Gastrocnemius medialis (tissue), 4 donors: ENCODE results near the gene SPOCK1. TPM values are rescaled to one million over a fixed set of nuclear protein-coding genes. Genes with fewer than 3 reads are reported as not detected.

ENCODE experiments used
- ATAC-seq, 2 donors: fragments of 150-250 bp; one replicate each; pipeline ENCODE4 v1.9.1; 2016
- DNase-seq, 2 donors: peaks; one replicate each; pipeline ENCODE4 v3.0.0-alpha.2; 2019
- H3K27ac ChIP-seq, 4 donors: fragments of 200-600 bp; sonication (generic); 1 replicate in 1 of 4; 2 replicates in 3 of 4; pipeline ENCODE4 v1.5.1; 2016 to 2018; ENCODE audit warnings: mild to moderate bottlenecking in 2 of 4, moderate library complexity in 1 of 4
- H3K27me3 ChIP-seq, 3 donors: fragments of 200-600 bp; sonication (generic) in 2 of 3; 1 replicate in 1 of 3; 2 replicates in 2 of 3; pipeline versions ENCODE4 v1.5.1 to v1.6.0; 2016 to 2019; ENCODE audit warnings: mild to moderate bottlenecking in 1 of 3, moderate library complexity in 1 of 3
- H3K36me3 ChIP-seq, 2 donors: fragments of 200-600 bp; sonication (generic) in 1 of 2; one replicate each; pipeline ENCODE4 v1.5.1; 2017 to 2018
- H3K4me1 ChIP-seq, 2 donors: fragments of 200-600 bp; sonication (generic) in 1 of 2; one replicate each; pipeline ENCODE4 v1.5.1; 2016 to 2017; ENCODE audit warnings: mild to moderate bottlenecking in 2 of 2
- H3K4me3 ChIP-seq, 4 donors: fragments of 200-600 bp; sonication (generic) in 3 of 4; 1 replicate in 1 of 4; 2 replicates in 3 of 4; pipeline ENCODE4 v1.5.1; 2016 to 2019; ENCODE audit warnings: mild to moderate bottlenecking in 2 of 4
- H3K9me3 ChIP-seq, 3 donors: fragments of 200-600 bp; sonication (generic) in 2 of 3; 1 replicate in 1 of 3; 2 replicates in 2 of 3; pipeline ENCODE4 v1.5.1; 2016 to 2019
- CTCF ChIP-seq, 5 experiments: fragments of 450-650 bp in 3 of 5; fragments of 200-600 bp in 2 of 5; sonication (generic) in 2 of 5; IDR thresholded peaks in 4 of 5; conservative IDR thresholded peaks in 1 of 5; 1 replicate in 4 of 5; 2 replicates in 1 of 5; pipeline ENCODE4 v1.5.1; 2016 to 2019; ENCODE audit warnings: antibody characterized with exemption in 5 of 5, mild to moderate bottlenecking in 3 of 5, moderate library complexity in 3 of 5
- POLR2A ChIP-seq, 2 donors: fragments of 450-650 bp; IDR thresholded peaks; one replicate each; pipeline ENCODE4 v1.6.1; 2017; ENCODE audit warnings: antibody characterized with exemption in 2 of 2, mild to moderate bottlenecking in 2 of 2, moderate library complexity in 2 of 2
- in situ Hi-C, 4 donors: fragments of 200-750 bp; cut with MboI; loops; one replicate each; pipeline versions ENCODE4 v1.15.0 to v1.8.0; 2017; ENCODE audit warnings: low sequenced_read_pairs in 4 of 4
- intact Hi-C: fragments of 100-400 bp; cut with DNase I; formaldehyde crosslinking; loops from one replicate; pipeline ENCODE4 v1.15.1; 2023; ENCODE audit warnings: low total_unique reads
- total RNA-seq, 4 donors: library from RNA; depleted of rRNA; stranded (reverse); fragments of >200 nt; gene quantifications; one replicate each; pipeline versions ENCODE4 v1.1.0 to v1.2.3, GENCODE V29; 2016

The SPOCK1 gene
- total RNA-seq, 4 donors from 2014 or later, result 5.8 to 33.8 (median 25.3) TPM

GRCh38 chr5:136992796-136993489 is 506.2 kb downstream of the SPOCK1 start:
- TF ChIP-seq POLR2A (IDR thresholded peaks at IDR 0.05), result no peak
- no peak for TF ChIP-seq CTCF (IDR thresholded peaks at IDR 0.05 in 4 of 5, conservative IDR thresholded peaks at IDR 0.05 in 1 of 5)
- Histone ChIP-seq H3K27me3 (no peaks in the 10 kb centered on the region), H3K4me3 (no peak overlapping the region), H3K36me3 (no peaks in the 10 kb centered on the region), H3K9me3 (no peaks in the 10 kb centered on the region), H3K4me1 (no peaks in the 10 kb centered on the region), H3K27ac (no peak overlapping the region)
- DNase-seq, result no peak
- in situ Hi-C loops, result no loop called here
- no peak for ATAC-seq
- intact Hi-C loops, result no loop called here

- Histone ChIP-seq H3K27ac (no peak overlapping the region), H3K36me3 (no peaks in the 10 kb centered on the region), H3K4me1 (no peaks in the 10 kb centered on the region), H3K4me3 (no peak overlapping the region), H3K27me3 (no peaks in the 10 kb centered on the region), H3K9me3 (no peaks in the 10 kb centered on the region)
- peak in 1 of 2 donors; percentile 36 for ATAC-seq
- TF ChIP-seq POLR2A (IDR thresholded peaks at IDR 0.05), result no peak
- no peak for TF ChIP-seq CTCF (IDR thresholded peaks at IDR 0.05 in 4 of 5, conservative IDR thresholded peaks at IDR 0.05 in 1 of 5)
- DNase-seq, result no peak
- in situ Hi-C loops, result no loop called here
- intact Hi-C loops, result no loop called here
These were observed 513.2 kb downstream of the SPOCK1 start for GRCh38 chr5:136985785-136986475.

GRCh38 chr5:136984772-136985446 is 514.2 kb downstream of the SPOCK1 start:
- H3K4me3 ChIP-seq, result no peak overlapping the region
- no peak overlapping the region for H3K27ac ChIP-seq
- H3K27me3 ChIP-seq, result no peaks in the 10 kb centered on the region
- DNase-seq (no peak), ATAC-seq (no peak)
- in situ Hi-C loops, result no loop called here
- no peaks in the 10 kb centered on the region for H3K9me3 ChIP-seq
- no peaks in the 10 kb centered on the region for H3K36me3 ChIP-seq
- TF ChIP-seq CTCF (IDR thresholded peaks at IDR 0.05 in 4 of 5, conservative IDR thresholded peaks at IDR 0.05 in 1 of 5), result no peak
- TF ChIP-seq POLR2A (IDR thresholded peaks at IDR 0.05), result no peak
- no peaks in the 10 kb centered on the region for H3K4me1 ChIP-seq
- intact Hi-C loops, result no loop called here

- DNase-seq, result no peak
- Histone ChIP-seq H3K4me3 (no peak overlapping the region), H3K9me3 (no peaks in the 10 kb centered on the region), H3K27ac (no peak overlapping the region), H3K4me1 (no peaks in the 10 kb centered on the region), H3K36me3 (peaks cover 0 to 6% of the 10 kb centered on the region in 2 donors), H3K27me3 (no peaks in the 10 kb centered on the region)
- ATAC-seq, result no peak
- TF ChIP-seq POLR2A (IDR thresholded peaks at IDR 0.05), result no peak
- TF ChIP-seq CTCF (IDR thresholded peaks at IDR 0.05 in 4 of 5, conservative IDR thresholded peaks at IDR 0.05 in 1 of 5), result no peak
- intact Hi-C loops, result no loop called here
- in situ Hi-C loops, result no loop called here
These were observed 517.2 kb downstream of the SPOCK1 start for GRCh38 chr5:136981936-136982335.
